Nephron progenitor cell (in vitro differentiated cells): ENCODE results near the gene RUNX1.

Source experiments
- DNase-seq: peaks from one replicate; pipeline ENCODE4 v3.0.0; 2021
- H3K27ac Mint-ChIP-seq: 2 replicates; pipeline ENCODE4 v1.8.0; 2021; ENCODE audit warnings: mild to moderate bottlenecking, moderate library complexity, mixed read lengths
- H3K27me3 Mint-ChIP-seq: 2 replicates; pipeline ENCODE4 v1.8.0; 2021; ENCODE audit warnings: mild to moderate bottlenecking, low read depth, mixed read lengths; ENCODE audit not compliant: poor library complexity
- H3K36me3 Mint-ChIP-seq: 2 replicates; pipeline ENCODE4 v1.8.0; 2021; ENCODE audit warnings: low read depth, mixed read lengths
- H3K4me1 Mint-ChIP-seq: 2 replicates; pipeline ENCODE4 v1.8.0; 2021; ENCODE audit warnings: mixed read lengths
- H3K4me3 Mint-ChIP-seq: 2 replicates; pipeline ENCODE4 v1.8.0; 2021; ENCODE audit warnings: mild to moderate bottlenecking, moderate library complexity, mixed read lengths
- H3K9me3 Mint-ChIP-seq: 2 replicates; pipeline ENCODE4 v1.8.0; 2021; ENCODE audit warnings: mild to moderate bottlenecking, moderate library complexity, mixed read lengths
- CTCF ChIP-seq: fragments of 200-600 bp; sonication (generic); IDR thresholded peaks from 2 replicates; pipeline ENCODE4 v1.5.0; 2021; ENCODE audit warnings: antibody characterized with exemption

RUNX1 gene

GRCh38 chr21:34782506-34783360 lies 266.4 kb downstream of the RUNX1 start:
- Mint-ChIP-seq H3K27ac (no peak overlapping the region), H3K4me3 (no peak overlapping the region), H3K9me3 (peaks cover 5% of the 10 kb centered on the region), H3K36me3 (no peaks in the 10 kb centered on the region), H3K4me1 (peaks cover 4% of the 10 kb centered on the region), H3K27me3 (no peaks in the 10 kb centered on the region)
- no peak for DNase-seq
- no peak for TF ChIP-seq CTCF

GRCh38 chr21:34781526-34781925 lies 267.6 kb downstream of the RUNX1 start:
- H3K9me3 Mint-ChIP-seq: peaks cover 5% of the 10 kb centered on the region
- H3K27ac Mint-ChIP-seq: no peak overlapping the region
- no peak overlapping the region for H3K4me3 Mint-ChIP-seq
- no peak for TF ChIP-seq CTCF
- H3K27me3 Mint-ChIP-seq: no peaks in the 10 kb centered on the region
- H3K4me1 Mint-ChIP-seq: peaks cover 4% of the 10 kb centered on the region
- DNase-seq: no peak
- no peaks in the 10 kb centered on the region for H3K36me3 Mint-ChIP-seq

- no peak for TF ChIP-seq CTCF
- H3K4me3 Mint-ChIP-seq: no peak overlapping the region
- no peaks in the 10 kb centered on the region for H3K27me3 Mint-ChIP-seq
Measured at GRCh38 chr21:34779860-34780259, 269.2 kb downstream of the RUNX1 start.

GRCh38 chr21:34775793-34776192 lies 273.3 kb downstream of the RUNX1 start:
- peaks cover 18% of the 10 kb centered on the region for H3K9me3 Mint-ChIP-seq
- no peak overlapping the region for H3K27ac Mint-ChIP-seq
- no peak for DNase-seq
- H3K4me1 Mint-ChIP-seq: no peaks in the 10 kb centered on the region
- no peaks in the 10 kb centered on the region for H3K27me3 Mint-ChIP-seq
- peaks cover 4% of the 10 kb centered on the region for H3K36me3 Mint-ChIP-seq
- TF ChIP-seq CTCF: no peak
- no peak overlapping the region for H3K4me3 Mint-ChIP-seq

More at GRCh38 chr21:34779860-34780259, 269.2 kb downstream of the RUNX1 start:
- Mint-ChIP-seq H3K4me1 (peaks cover 4% of the 10 kb centered on the region), H3K27ac (no peak overlapping the region), H3K36me3 (no peaks in the 10 kb centered on the region), H3K9me3 (peaks cover 5% of the 10 kb centered on the region)
- no peak for DNase-seq

GRCh38 chr21:34774750-34775149 lies 274.4 kb downstream of the RUNX1 start:
- no peak overlapping the region for H3K27ac Mint-ChIP-seq
- no peak for DNase-seq
- no peaks in the 10 kb centered on the region for H3K4me1 Mint-ChIP-seq
- H3K27me3 Mint-ChIP-seq: no peaks in the 10 kb centered on the region
- H3K9me3 Mint-ChIP-seq: peaks cover 18% of the 10 kb centered on the region
- TF ChIP-seq CTCF: no peak
- no peak overlapping the region for H3K4me3 Mint-ChIP-seq
- peaks cover 4% of the 10 kb centered on the region for H3K36me3 Mint-ChIP-seq

- Mint-ChIP-seq H3K27ac (no peak overlapping the region), H3K4me3 (no peak overlapping the region), H3K4me1 (no peaks in the 10 kb centered on the region), H3K27me3 (no peaks in the 10 kb centered on the region), H3K36me3 (peaks cover 4% of the 10 kb centered on the region), H3K9me3 (peaks cover 13% of the 10 kb centered on the region)
- TF ChIP-seq CTCF: no peak
- DNase-seq: no peak
Measured at GRCh38 chr21:34771512-34772028, 277.5 kb downstream of the RUNX1 start.
